Hepatocyte (in vitro differentiated cells): ENCODE results near the gene TTPAL. TPM values are rescaled to one million over a fixed set of nuclear protein-coding genes. Genes with fewer than 3 reads are reported as not detected.

ENCODE experiments used
- DNase-seq: peaks from one replicate; pipeline ENCODE4 v3.0.0-alpha.2; 2016; ENCODE audit warnings: low spot score
- H2AFZ ChIP-seq: fragments of 200-600 bp; sonication (generic); 2 replicates; pipeline ENCODE4 v1.6.0; 2016; ENCODE audit warnings: antibody characterized with exemption, mild to moderate bottlenecking
- H3K27ac ChIP-seq: fragments of 200-600 bp; sonication (generic); 2 replicates; pipeline ENCODE4 v1.5.1; 2016; ENCODE audit warnings: mild to moderate bottlenecking
- H3K27me3 ChIP-seq: fragments of 200-600 bp; sonication (generic); 2 replicates; pipeline ENCODE4 v1.6.1; 2016
- H3K36me3 ChIP-seq: fragments of 200-600 bp; sonication (generic); replicated peaks from 2 replicates; pipeline ENCODE4 v1.5.1; 2016; ENCODE audit warnings: low read depth; ENCODE audit not compliant: insufficient read depth
- H3K4me1 ChIP-seq: fragments of 200-600 bp; sonication (generic); 2 replicates; pipeline ENCODE4 v1.5.1; 2016; ENCODE audit warnings: mild to moderate bottlenecking, moderate library complexity; ENCODE audit not compliant: insufficient read depth
- H3K4me2 ChIP-seq: fragments of 200-600 bp; sonication (generic); 2 replicates; pipeline ENCODE4 v1.6.0; 2016
- H3K4me3 ChIP-seq: fragments of 200-600 bp; sonication (generic); 2 replicates; pipeline ENCODE4 v1.5.1; 2016; ENCODE audit warnings: mild to moderate bottlenecking
- H3K79me2 ChIP-seq: fragments of 200-600 bp; sonication (generic); 2 replicates; pipeline ENCODE4 v1.6.0; 2017; ENCODE audit warnings: mild to moderate bottlenecking
- H3K9me2 ChIP-seq: fragments of 200-600 bp; sonication (generic); replicated peaks from 2 replicates; pipeline ENCODE4 v1.6.0; 2017; ENCODE audit warnings: mild to moderate bottlenecking; ENCODE audit not compliant: insufficient read depth
- H3K9me3 ChIP-seq: fragments of 200-600 bp; sonication (generic); 2 replicates; pipeline ENCODE4 v1.5.1; 2016; ENCODE audit warnings: low read depth, mild to moderate bottlenecking
- H4K20me1 ChIP-seq: fragments of 200-600 bp; sonication (generic); 2 replicates; pipeline ENCODE4 v1.6.0; 2016; ENCODE audit warnings: mild to moderate bottlenecking; ENCODE audit not compliant: insufficient read depth, poor library complexity, severe bottlenecking
- EZH2 ChIP-seq: fragments of 200-600 bp; sonication (generic); IDR thresholded peaks from 2 replicates; pipeline ENCODE4 v1.6.1; 2016; ENCODE audit warnings: antibody characterized with exemption, mild to moderate bottlenecking, borderline replicate concordance
- EZH2phosphoT487 ChIP-seq: fragments of 200-600 bp; sonication (generic); IDR thresholded peaks from one replicate; pipeline ENCODE4 v1.6.1; 2018; ENCODE audit warnings: antibody characterized with exemption, mild to moderate bottlenecking, low read depth, moderate library complexity; ENCODE audit not compliant: unreplicated experiment, severe bottlenecking
- WGBS: methylation state at CpG from one replicate; pipeline ENCODE4 v1.1.6; 2016; ENCODE audit warnings: low lambda C conversion rate; ENCODE audit errors: missing lambda C conversion rate; 5-methylcytosine and 5-hydroxymethylcytosine counted together
- polyA plus RNA-seq: library from polyadenylated mRNA; unstranded; fragments of >200 nt; fragmentation: Nextera tagmentation; extraction: Ambion mirVana; gene quantifications from 2 replicates; pipeline ENCODE4 v1.2.1, GENCODE V29; 2016
- total RNA-seq: library from RNA; depleted of rRNA; stranded (reverse); fragments of >200 nt; gene quantifications from 2 replicates; pipeline ENCODE4 v1.2.3, GENCODE V29; 2014
- TF ChIP-seq, protein P1 (sequence below): fragments of 200-600 bp; sonication (generic); IDR thresholded peaks from 2 replicates; pipeline ENCODE4 v1.5.1; 2016; ENCODE audit warnings: antibody characterized with exemption, mild to moderate bottlenecking; ENCODE audit not compliant: poor library complexity

Gene TTPAL
- total and polyA plus RNA-seq, 2 experiments from 2014 or later, result 10.3 to 12.9 TPM

GRCh38 chr20:44475372-44475693 is 341 bp upstream of the TTPAL start:
- Histone ChIP-seq H3K9me3 (no peaks in the 10 kb centered on the region), H3K36me3 (no peaks in the 10 kb centered on the region), H3K27me3 (no peaks in the 10 kb centered on the region), H3K27ac (peak overlapping the region; percentile 80), H2AFZ (peak overlapping the region; percentile 89), H3K4me1 (peaks cover 6% of the 10 kb centered on the region), H3K4me3 (peak overlapping the region; percentile 65), H3K4me2 (peak overlapping the region; percentile 86), H4K20me1 (no peaks in the 10 kb centered on the region), H3K9me2 (no peaks in the 10 kb centered on the region), H3K79me2 (peaks cover 17% of the 10 kb centered on the region)
- WGBS, result 28% methylated on average over 2 of the region's 2 CpGs
- TF ChIP-seq EZH2phosphoT487 (no peak), EZH2 (no peak)
- TF ChIP-seq, protein P1, sequence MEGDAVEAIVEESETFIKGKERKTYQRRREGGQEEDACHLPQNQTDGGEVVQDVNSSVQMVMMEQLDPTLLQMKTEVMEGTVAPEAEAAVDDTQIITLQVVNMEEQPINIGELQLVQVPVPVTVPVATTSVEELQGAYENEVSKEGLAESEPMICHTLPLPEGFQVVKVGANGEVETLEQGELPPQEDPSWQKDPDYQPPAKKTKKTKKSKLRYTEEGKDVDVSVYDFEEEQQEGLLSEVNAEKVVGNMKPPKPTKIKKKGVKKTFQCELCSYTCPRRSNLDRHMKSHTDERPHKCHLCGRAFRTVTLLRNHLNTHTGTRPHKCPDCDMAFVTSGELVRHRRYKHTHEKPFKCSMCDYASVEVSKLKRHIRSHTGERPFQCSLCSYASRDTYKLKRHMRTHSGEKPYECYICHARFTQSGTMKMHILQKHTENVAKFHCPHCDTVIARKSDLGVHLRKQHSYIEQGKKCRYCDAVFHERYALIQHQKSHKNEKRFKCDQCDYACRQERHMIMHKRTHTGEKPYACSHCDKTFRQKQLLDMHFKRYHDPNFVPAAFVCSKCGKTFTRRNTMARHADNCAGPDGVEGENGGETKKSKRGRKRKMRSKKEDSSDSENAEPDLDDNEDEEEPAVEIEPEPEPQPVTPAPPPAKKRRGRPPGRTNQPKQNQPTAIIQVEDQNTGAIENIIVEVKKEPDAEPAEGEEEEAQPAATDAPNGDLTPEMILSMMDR, result no peak
- DNase-seq, result no peak

DNA sequence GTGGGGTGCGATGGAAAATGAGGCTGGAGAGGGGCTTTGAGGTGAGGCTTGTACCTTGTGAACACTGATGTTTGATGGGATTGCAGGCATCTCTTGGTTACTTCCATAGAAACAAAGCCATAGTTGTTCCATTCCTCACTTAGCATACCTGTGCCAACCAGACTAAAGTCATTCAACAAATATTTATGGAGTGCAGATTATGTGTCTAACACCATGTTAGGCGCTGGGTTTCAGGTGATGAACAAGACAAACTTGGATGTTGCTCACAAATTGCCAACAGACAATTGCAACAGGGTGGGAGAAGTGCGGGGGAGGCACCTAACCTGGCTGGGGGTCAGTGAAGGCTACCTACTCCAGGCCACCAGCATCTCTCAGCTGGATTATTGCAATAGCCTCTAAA is 1.5 kb downstream of the TTPAL start:
- Histone ChIP-seq H3K27ac (no peak overlapping the region), H3K4me1 (peaks cover 6% of the 10 kb centered on the region), H3K9me2 (no peaks in the 10 kb centered on the region), H3K27me3 (no peaks in the 10 kb centered on the region), H3K36me3 (no peaks in the 10 kb centered on the region), H3K9me3 (no peaks in the 10 kb centered on the region), H2AFZ (no peak overlapping the region), H4K20me1 (no peaks in the 10 kb centered on the region), H3K4me2 (peak overlapping the region; percentile 86), H3K79me2 (peaks cover 17% of the 10 kb centered on the region), H3K4me3 (no peak overlapping the region)
- TF ChIP-seq EZH2 (no peak), EZH2phosphoT487 (no peak)
- TF ChIP-seq, protein P1, result no peak
- 89% methylated on average over 3 of the region's 3 CpGs for WGBS
- DNase-seq, result no peak

- no peaks in the 10 kb centered on the region for H3K36me3 ChIP-seq
- H4K20me1 ChIP-seq, result no peaks in the 10 kb centered on the region
- no peak overlapping the region for H3K4me3 ChIP-seq
- no peak overlapping the region for H3K4me2 ChIP-seq
- peaks cover 6% of the 10 kb centered on the region for H3K4me1 ChIP-seq
- H3K9me3 ChIP-seq, result no peaks in the 10 kb centered on the region
- no peak for DNase-seq
- no peaks in the 10 kb centered on the region for H3K9me2 ChIP-seq
- peaks cover 17% of the 10 kb centered on the region for H3K79me2 ChIP-seq
- TF ChIP-seq, protein P1, result no peak
- TF ChIP-seq EZH2phosphoT487 (no peak), EZH2 (no peak)
- no peaks in the 10 kb centered on the region for H3K27me3 ChIP-seq
- 92% methylated on average over 6 of the region's 6 CpGs for WGBS
- no peak overlapping the region for H2AFZ ChIP-seq
- H3K27ac ChIP-seq, result no peak overlapping the region
These were observed 2.5 kb downstream of the TTPAL start for GRCh38 chr20:44478206-44478605.

DNA sequence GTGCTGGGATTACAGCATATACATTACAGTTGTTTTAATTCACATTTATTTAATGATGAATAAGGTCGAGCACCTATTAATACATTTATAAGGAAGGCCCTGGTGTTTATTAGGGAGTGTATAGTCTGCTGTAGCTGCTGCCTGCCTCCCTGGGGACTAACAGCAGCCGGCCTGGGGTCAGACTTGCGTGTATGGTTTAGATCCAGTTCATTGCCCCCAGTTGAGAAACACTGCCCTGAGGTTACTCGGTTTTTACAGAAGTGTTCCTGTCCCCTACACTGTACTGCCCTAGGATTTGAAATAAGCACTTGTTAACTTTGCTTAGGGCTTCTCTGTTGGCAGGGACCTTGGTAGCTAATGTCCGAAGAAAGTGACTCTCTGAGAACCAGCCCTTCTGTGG is 4.0 kb downstream of the TTPAL start:
- no peak overlapping the region for H3K4me2 ChIP-seq
- TF ChIP-seq EZH2, result no peak
- TF ChIP-seq EZH2phosphoT487, result no peak
- TF ChIP-seq, protein P1, result no peak
- H3K9me3 ChIP-seq, result no peaks in the 10 kb centered on the region
- no peaks in the 10 kb centered on the region for H3K36me3 ChIP-seq
- H3K4me1 ChIP-seq, result peaks cover 6% of the 10 kb centered on the region
- no peak overlapping the region for H3K4me3 ChIP-seq
- no peaks in the 10 kb centered on the region for H3K9me2 ChIP-seq
- H4K20me1 ChIP-seq, result no peaks in the 10 kb centered on the region
- H3K27ac ChIP-seq, result no peak overlapping the region
- no peak overlapping the region for H2AFZ ChIP-seq
- H3K79me2 ChIP-seq, result peaks cover 17% of the 10 kb centered on the region
- WGBS, result 83% methylated on average over 5 of the region's 5 CpGs
- no peaks in the 10 kb centered on the region for H3K27me3 ChIP-seq
- no peak for DNase-seq
